ENCODE measurements around the gene PODN.

DNA sequence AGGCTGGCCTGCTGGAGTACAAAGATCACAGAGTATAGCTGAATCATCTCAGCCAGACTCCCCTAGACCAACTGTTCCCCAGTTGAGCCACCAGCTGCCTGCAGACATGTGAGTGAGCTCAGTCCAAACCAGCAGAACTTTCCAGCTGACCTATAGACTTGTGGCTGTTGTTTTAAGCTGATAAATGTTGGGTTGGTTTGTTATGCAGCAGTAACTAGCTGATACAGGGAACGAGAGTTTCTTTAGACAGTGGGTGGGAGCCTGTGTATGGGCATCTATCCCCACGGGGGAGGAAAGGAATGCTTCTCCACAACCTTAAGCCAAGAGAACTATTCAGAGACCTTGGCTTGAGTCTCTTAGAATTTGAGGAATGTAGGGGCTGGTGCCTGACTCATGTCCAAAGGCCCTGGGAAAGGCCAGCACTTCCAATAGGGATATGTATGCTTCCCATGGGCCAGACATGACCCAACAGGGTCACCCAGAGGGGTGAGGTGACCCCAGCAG lies 50.3 kb downstream of the PODN start:
- TF ChIP-seq, protein P1, sequence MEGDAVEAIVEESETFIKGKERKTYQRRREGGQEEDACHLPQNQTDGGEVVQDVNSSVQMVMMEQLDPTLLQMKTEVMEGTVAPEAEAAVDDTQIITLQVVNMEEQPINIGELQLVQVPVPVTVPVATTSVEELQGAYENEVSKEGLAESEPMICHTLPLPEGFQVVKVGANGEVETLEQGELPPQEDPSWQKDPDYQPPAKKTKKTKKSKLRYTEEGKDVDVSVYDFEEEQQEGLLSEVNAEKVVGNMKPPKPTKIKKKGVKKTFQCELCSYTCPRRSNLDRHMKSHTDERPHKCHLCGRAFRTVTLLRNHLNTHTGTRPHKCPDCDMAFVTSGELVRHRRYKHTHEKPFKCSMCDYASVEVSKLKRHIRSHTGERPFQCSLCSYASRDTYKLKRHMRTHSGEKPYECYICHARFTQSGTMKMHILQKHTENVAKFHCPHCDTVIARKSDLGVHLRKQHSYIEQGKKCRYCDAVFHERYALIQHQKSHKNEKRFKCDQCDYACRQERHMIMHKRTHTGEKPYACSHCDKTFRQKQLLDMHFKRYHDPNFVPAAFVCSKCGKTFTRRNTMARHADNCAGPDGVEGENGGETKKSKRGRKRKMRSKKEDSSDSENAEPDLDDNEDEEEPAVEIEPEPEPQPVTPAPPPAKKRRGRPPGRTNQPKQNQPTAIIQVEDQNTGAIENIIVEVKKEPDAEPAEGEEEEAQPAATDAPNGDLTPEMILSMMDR (IDR thresholded peaks at IDR 0.05): no peak
- no peak for TF ChIP-seq POLR2A (IDR thresholded peaks at IDR 0.05)

Data from body of pancreas (tissue), 4 donors.